EH (cell line): Measurements from ENCODE around the gene S100A14.

ENCODE experiments used
- DNase-seq: peaks from one replicate; pipeline ENCODE4 v3.0.0-alpha.2; 2015; ENCODE audit warnings: low read depth

The S100A14 gene

GRCh38 chr1:153638261-153638660 is 22.1 kb upstream of the S100A14 start:
- no peak for DNase-seq

- DNase-seq, result no peak
Observed at GRCh38 chr1:153636312-153636711, 20.2 kb upstream of the S100A14 start.

GRCh38 chr1:153635872-153636271 is 19.7 kb upstream of the S100A14 start:
- no peak for DNase-seq

GRCh38 chr1:153633754-153634665 is 17.9 kb upstream of the S100A14 start, which contains the start of gene CHTOP:
Gene CHTOP, plus strand, starts transcription at chr1:153634066. Its CDS starts 2,523 bp downstream, at chr1:153636589.
- DNase-seq, result peak; percentile 98

- DNase-seq, result peak; percentile 13
Observed at GRCh38 chr1:153633161-153633753, 17.1 kb upstream of the S100A14 start.

GRCh38 chr1:153631047-153632022 is 15.2 kb upstream of the S100A14 start:
- peak; percentile 66 for DNase-seq

- no peak for DNase-seq
Observed at GRCh38 chr1:153630384-153630783, 14.3 kb upstream of the S100A14 start.

- no peak for DNase-seq
Observed at GRCh38 chr1:153629971-153630370, 13.8 kb upstream of the S100A14 start.

- DNase-seq, result no peak
Observed at GRCh38 chr1:153629343-153629665, 13.2 kb upstream of the S100A14 start.

- no peak for DNase-seq
Observed at GRCh38 chr1:153628638-153629342, 12.7 kb upstream of the S100A14 start.

GRCh38 chr1:153627715-153628626 is 11.8 kb upstream of the S100A14 start, which contains the start of gene S100A1:
Gene S100A1, plus strand, starts transcription at chr1:153628434. Its CDS starts 2,088 bp downstream, at chr1:153630522.
- DNase-seq, result no peak

GRCh38 chr1:153626904-153627714 is 11.0 kb upstream of the S100A14 start, which contains the start of gene S100A13:
Gene S100A13, minus strand, starts transcription at chr1:153627505. Its CDS starts 1,033 bp downstream, at chr1:153626472.
- peak; percentile 97 for DNase-seq

- DNase-seq, result no peak
Observed at GRCh38 chr1:153626477-153626903, 10.4 kb upstream of the S100A14 start.

- DNase-seq, result no peak
Observed at GRCh38 chr1:153624965-153625611, 9.0 kb upstream of the S100A14 start.

- DNase-seq, result no peak
Observed at GRCh38 chr1:153623101-153623500, 7.0 kb upstream of the S100A14 start.

GRCh38 chr1:153619171-153619570 is 3.0 kb upstream of the S100A14 start:
- no peak for DNase-seq

GRCh38 chr1:153617663-153618062 is 1.5 kb upstream of the S100A14 start:
- DNase-seq, result peak; percentile 86

GRCh38 chr1:153616917-153617311 is 789 bp upstream of the S100A14 start:
- DNase-seq, result no peak

- no peak for DNase-seq
Observed at GRCh38 chr1:153615406-153615805, 719 bp downstream of the S100A14 start.
